Cardiac muscle cell (in vitro differentiated cells and primary cell): ENCODE data around the gene CFAP61. TPM values are rescaled to one million over a fixed set of nuclear protein-coding genes. Genes with fewer than 3 reads are reported as not detected.

ENCODE experiments used
- DNase-seq, 2 donors: peaks; one replicate each; pipeline versions ENCODE4 v3.0.0 to v3.0.0-alpha.2; 2010 to 2017; ENCODE audit warnings: low read depth in 1 of 2, low spot score in 1 of 2
- H3K27ac ChIP-seq: fragments of 200-600 bp; sonication (generic); 2 replicates; pipeline ENCODE4 v1.5.1; 2016
- H3K27me3 ChIP-seq: fragments of 200-600 bp; sonication (generic); 2 replicates; pipeline ENCODE4 v1.6.0; 2016; ENCODE audit warnings: control low read depth
- H3K36me3 ChIP-seq: fragments of 200-600 bp; sonication (generic); 2 replicates; pipeline ENCODE4 v1.5.1; 2016; ENCODE audit warnings: control low read depth
- H3K4me1 ChIP-seq: fragments of 200-600 bp; sonication (generic); 2 replicates; pipeline ENCODE4 v1.8.1; 2017; ENCODE audit warnings: low read depth, mild to moderate bottlenecking, mixed run types
- H3K4me3 ChIP-seq: fragments of 200-600 bp; sonication (generic); 2 replicates; pipeline ENCODE4 v1.5.1; 2016; ENCODE audit warnings: mild to moderate bottlenecking
- H3K9me3 ChIP-seq: fragments of 200-600 bp; sonication (generic); 2 replicates; pipeline ENCODE4 v1.5.1; 2017; ENCODE audit warnings: low read depth, mild to moderate bottlenecking, control low read depth
- polyA plus RNA-seq: library from polyadenylated mRNA; unstranded; fragments of >200 nt; fragmentation: Nextera tagmentation; extraction: Ambion mirVana; gene quantifications from 2 replicates; pipeline ENCODE4 v1.2.1, GENCODE V29; 2016
- total RNA-seq: library from RNA; depleted of rRNA; stranded (reverse); fragments of >200 nt; gene quantifications from 2 replicates; pipeline ENCODE4 v1.2.3, GENCODE V29; 2016
- TF ChIP-seq, protein P1 (sequence below): IDR thresholded peaks from 2 replicates; pipeline ENCODE4 v1.5.1; 2012; ENCODE audit warnings: low read depth, mild to moderate bottlenecking, low read length

The CFAP61 gene
- total and polyA plus RNA-seq, 2 experiments from 2014 or later = 0.44 TPM; not detected in 1

DNA sequence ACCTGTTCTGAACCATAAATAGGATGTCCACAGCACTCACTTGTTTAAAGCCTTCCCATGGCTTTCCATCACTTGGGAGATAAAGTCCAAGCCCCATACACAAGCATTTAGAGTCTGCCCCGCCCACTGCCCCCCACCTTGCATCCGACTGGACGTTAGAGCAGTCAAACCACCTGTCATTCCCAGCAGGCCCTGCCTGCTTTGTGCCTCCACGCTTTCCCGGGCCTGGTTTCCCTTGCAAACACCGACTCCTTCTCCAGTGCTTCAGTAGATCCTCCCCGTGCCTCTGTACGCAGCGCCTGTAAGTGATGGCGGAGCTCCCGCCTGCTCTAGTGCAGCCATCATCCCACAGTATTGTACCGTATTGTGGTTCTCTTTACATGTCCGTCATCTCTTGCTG, 277.2 kb downstream of the CFAP61 start:
- Histone ChIP-seq H3K4me1 (no peaks in the 10 kb centered on the region), H3K4me3 (no peak overlapping the region), H3K27ac (no peak overlapping the region), H3K9me3 (no peaks in the 10 kb centered on the region), H3K36me3 (no peaks in the 10 kb centered on the region), H3K27me3 (no peaks in the 10 kb centered on the region)
- no peak for DNase-seq
- TF ChIP-seq, protein P1, sequence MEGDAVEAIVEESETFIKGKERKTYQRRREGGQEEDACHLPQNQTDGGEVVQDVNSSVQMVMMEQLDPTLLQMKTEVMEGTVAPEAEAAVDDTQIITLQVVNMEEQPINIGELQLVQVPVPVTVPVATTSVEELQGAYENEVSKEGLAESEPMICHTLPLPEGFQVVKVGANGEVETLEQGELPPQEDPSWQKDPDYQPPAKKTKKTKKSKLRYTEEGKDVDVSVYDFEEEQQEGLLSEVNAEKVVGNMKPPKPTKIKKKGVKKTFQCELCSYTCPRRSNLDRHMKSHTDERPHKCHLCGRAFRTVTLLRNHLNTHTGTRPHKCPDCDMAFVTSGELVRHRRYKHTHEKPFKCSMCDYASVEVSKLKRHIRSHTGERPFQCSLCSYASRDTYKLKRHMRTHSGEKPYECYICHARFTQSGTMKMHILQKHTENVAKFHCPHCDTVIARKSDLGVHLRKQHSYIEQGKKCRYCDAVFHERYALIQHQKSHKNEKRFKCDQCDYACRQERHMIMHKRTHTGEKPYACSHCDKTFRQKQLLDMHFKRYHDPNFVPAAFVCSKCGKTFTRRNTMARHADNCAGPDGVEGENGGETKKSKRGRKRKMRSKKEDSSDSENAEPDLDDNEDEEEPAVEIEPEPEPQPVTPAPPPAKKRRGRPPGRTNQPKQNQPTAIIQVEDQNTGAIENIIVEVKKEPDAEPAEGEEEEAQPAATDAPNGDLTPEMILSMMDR = no peak

DNA sequence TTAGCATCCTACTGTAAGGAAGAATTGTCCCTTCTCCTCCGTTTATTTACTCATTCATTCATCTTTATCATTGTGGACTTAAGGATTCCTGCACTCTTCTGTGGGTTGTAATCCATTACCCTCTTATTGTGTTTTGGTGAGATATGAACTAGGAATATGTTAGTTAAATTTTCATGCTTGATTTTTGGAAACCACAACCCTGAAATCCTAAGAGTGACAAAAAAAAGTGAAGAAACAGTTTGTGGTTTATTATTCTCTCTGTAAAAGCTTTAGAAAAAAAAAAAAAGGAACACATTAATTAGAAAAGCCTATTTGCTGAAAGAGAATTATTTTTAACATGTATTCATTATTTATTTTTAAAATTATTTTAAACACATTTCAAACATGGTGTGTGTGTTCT, 278.8 kb downstream of the CFAP61 start:
- Histone ChIP-seq H3K27me3 (no peaks in the 10 kb centered on the region), H3K9me3 (no peaks in the 10 kb centered on the region), H3K36me3 (no peaks in the 10 kb centered on the region), H3K4me3 (no peak overlapping the region), H3K27ac (no peak overlapping the region), H3K4me1 (no peaks in the 10 kb centered on the region)
- no peak for DNase-seq
- TF ChIP-seq, protein P1 = no peak

DNA sequence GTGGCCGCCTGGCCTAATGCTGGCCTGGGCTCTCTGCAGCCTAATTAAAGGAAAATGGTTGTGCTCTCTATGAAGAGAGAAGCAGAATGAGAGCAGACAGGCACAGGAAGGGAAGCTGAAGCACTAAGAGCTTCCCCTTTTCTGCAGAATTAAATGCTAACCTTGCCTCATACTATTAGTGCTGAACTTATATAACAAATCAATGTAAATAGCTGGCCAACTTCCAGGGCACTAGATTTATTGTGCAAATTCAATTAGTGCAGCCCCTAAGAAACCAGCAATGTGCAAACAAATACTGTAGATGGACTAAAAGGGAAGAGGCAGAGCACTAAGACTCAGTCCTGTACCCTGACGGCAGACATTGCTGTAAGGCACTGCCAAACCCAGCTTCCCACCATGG, 279.5 kb downstream of the CFAP61 start:
- H3K36me3 ChIP-seq = no peaks in the 10 kb centered on the region
- H3K4me3 ChIP-seq = no peak overlapping the region
- DNase-seq = no peak
- H3K27me3 ChIP-seq = no peaks in the 10 kb centered on the region
- H3K9me3 ChIP-seq = no peaks in the 10 kb centered on the region
- no peak overlapping the region for H3K27ac ChIP-seq
- TF ChIP-seq, protein P1 = no peak
- H3K4me1 ChIP-seq = no peaks in the 10 kb centered on the region

DNA sequence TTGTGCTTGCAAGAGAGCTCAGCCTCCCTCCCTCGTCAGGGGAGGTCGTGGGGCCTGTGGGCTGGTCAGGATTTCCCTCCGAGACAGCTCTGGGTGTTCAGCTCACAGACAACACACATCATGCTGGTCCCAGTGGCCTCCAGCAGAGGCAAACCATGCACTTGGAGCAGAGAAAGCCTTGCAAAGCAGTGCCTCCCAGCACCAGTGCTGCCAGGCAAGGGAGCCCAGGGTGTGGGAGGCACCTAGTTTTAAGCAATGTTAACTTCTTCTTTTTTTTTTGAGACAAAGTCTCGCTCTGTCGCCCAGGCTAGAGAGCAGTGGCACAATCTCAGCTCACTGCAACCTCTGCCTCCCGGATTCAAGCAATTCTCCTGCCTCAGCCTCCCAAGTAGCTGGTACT, 281.5 kb downstream of the CFAP61 start:
- H3K27ac ChIP-seq = no peak overlapping the region

DNA sequence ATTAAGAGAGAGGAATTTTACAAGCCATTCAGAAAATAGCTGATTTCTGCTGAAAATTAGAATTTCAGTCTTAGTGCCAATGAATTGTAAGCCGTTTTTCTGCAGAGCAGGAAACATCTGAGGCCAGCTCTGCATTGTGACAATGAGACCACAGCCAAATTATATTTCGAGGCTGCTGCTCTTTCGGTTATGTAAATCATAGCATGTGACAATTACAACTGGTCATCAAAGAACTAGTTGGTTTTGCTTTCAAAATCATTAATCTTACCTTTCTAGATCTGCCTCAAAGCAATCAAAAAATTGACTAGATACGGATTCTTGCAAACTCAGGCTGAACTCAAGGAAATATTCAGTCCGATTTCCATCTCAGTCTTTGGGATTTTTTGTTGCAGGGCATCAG, 282.2 kb downstream of the CFAP61 start:
- Histone ChIP-seq H3K4me1 (no peaks in the 10 kb centered on the region), H3K27ac (no peak overlapping the region), H3K36me3 (no peaks in the 10 kb centered on the region), H3K9me3 (no peaks in the 10 kb centered on the region), H3K27me3 (no peaks in the 10 kb centered on the region), H3K4me3 (no peak overlapping the region)
- no peak for DNase-seq
- TF ChIP-seq, protein P1 = no peak

More for the DNA sequence above, 281.5 kb downstream of the CFAP61 start:
- Histone ChIP-seq H3K4me1 (no peaks in the 10 kb centered on the region), H3K4me3 (no peak overlapping the region), H3K9me3 (no peaks in the 10 kb centered on the region), H3K27me3 (no peaks in the 10 kb centered on the region), H3K36me3 (no peaks in the 10 kb centered on the region)
- no peak for DNase-seq
- TF ChIP-seq, protein P1 = no peak
